ENCODE results near the gene GABRR3.

Gene GABRR3

GRCh38 chr3:97972976-97973375, 62.1 kb downstream of the GABRR3 start:
- TF ChIP-seq ZFX (IDR thresholded peaks at IDR 0.05; ENCODE audit: borderline replicate concordance) (no peak), CTCF (IDR thresholded peaks at IDR 0.05) (no peak)
- H3K27ac ChIP-seq, result no peak overlapping the region; the same call in 1 of the 2 replicates

DNA sequence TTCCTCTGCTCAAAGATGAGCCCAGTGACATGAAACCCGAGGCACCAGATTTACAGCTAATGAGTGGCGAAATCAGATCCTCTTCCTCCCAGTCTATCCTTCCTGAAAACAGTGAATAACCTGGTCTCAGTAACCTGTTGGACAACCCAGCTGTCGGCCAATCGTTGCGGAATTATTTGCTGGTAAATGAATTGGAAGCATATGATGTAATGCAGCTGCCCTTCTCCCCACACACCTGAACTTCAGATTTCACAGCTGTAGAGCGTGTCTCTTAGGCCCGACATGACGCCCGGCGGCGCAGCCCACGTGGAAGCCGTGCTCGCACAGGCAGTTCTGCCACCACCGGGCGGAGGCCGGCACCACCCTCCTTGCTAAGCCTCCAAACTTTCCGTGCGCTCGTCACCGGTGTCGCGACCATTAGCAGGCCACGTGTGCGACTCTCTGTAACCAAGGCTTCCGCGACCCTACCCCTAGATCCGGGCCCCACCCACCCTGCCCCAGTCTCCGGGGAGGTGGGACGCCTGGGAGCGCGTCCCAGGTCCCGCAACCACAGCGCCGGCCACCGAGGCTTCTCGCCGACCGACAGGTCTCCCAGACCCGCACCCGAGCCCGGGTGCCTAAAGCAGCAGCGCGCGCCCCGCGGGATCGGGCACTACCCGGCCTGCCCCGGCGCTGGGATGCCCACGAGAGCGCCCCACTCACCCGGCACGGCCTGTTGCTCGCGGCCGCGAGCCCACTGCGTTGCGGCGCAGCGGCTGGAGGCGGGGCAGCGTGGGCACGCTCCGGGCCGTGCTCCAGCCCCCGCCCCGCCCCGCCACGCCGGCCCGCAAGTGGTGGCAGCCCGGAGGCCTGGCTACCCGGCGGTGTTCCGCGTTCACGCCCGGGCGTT, 63.2 kb downstream of the GABRR3 start, which contains the start of gene RIOX2:
Gene RIOX2, minus strand, starts transcription at position 753 of the 889 bp plus-strand sequence. CDS start 4,838 bp downstream, outside the sequence.
- H3K27ac ChIP-seq, result peak within 1 kb of the TSS; percentile 68

DNA sequence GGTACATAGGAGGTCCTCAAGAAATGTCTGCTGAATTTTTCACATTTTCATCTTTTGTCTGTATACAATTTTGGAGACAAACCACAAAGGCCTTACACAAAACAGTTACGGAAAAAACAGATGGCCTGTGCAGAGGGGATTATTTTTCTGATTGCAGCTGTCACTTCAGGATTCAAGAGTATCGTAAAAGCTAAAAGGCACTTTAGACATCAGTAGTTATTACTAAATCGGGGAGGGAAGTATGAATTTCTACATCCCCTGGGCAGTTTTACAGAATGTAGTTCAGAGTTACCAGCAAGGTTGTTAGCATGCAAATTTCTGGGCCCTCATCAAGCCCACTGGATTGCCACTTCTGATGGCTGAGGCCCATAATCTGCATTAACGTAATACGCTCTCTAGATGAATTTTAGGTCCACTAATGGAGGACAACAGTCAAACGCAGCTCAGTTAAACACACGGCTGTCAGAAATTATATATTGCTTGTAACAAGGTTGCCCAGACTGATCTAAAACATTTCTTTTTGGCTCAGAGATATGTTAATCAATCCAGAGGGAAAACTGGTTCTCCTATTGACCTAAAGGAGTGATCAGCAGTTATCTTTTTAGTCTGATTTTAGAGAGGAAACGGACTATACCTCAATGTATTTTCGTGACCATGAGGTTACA, 64.0 kb downstream of the GABRR3 start:
- TF ChIP-seq ZFX (IDR thresholded peaks at IDR 0.05; ENCODE audit: borderline replicate concordance), result no peak
- TF ChIP-seq CTCF (IDR thresholded peaks at IDR 0.05), result no peak
- H3K27ac ChIP-seq, result peak overlapping the region; percentile 68

More for the DNA sequence above, 63.2 kb downstream of the GABRR3 start, which contains the start of gene RIOX2:
- no peak for TF ChIP-seq ZFX (IDR thresholded peaks at IDR 0.05; ENCODE audit: borderline replicate concordance)
- TF ChIP-seq CTCF (IDR thresholded peaks at IDR 0.05), result 0 out of 2 replicates have a peak, but pooled peaks have one; percentile 14

GRCh38 chr3:97970156-97970555, 65.0 kb downstream of the GABRR3 start:
- H3K27ac ChIP-seq, result no peak overlapping the region
- TF ChIP-seq CTCF (IDR thresholded peaks at IDR 0.05) (no peak), ZFX (IDR thresholded peaks at IDR 0.05; ENCODE audit: borderline replicate concordance) (no peak)

DNA sequence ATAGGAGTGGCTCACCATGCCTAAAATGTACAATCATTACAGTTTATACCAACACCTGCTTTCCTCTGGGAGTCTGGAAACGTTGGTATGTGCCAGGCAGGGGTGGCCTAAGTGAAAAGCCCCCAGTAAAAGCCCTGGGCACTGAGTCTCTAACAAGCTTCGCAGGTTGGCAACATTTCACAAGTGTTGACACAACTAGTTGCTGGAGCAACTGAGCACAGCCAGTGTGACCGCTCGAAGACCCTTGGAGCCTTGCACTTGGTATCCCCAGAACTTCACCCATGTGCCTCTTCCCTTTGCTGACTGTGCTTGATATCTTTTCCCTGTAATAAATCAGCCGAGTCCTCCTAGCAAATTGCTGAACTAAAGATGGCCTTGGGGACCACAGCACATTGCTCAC, 65.6 kb downstream of the GABRR3 start:
- TF ChIP-seq ZFX (IDR thresholded peaks at IDR 0.05; ENCODE audit: borderline replicate concordance), result no peak
- no peak for TF ChIP-seq CTCF (IDR thresholded peaks at IDR 0.05)
- H3K27ac ChIP-seq, result no peak overlapping the region

- H3K27ac ChIP-seq, result no peak overlapping the region
- TF ChIP-seq ZFX (IDR thresholded peaks at IDR 0.05; ENCODE audit: borderline replicate concordance) (no peak), CTCF (IDR thresholded peaks at IDR 0.05) (no peak)
Observed at GRCh38 chr3:97968376-97968775, 66.7 kb downstream of the GABRR3 start.
